GM12878 (cell line): Measurements from ENCODE around the gene SENP3. TPM values are rescaled to one million over a fixed set of nuclear protein-coding genes. Genes with fewer than 3 reads are reported as not detected.

ENCODE experiments used
- ASH2L ChIP-seq: fragments of 300-600, 200-600 bp; sonication (generic); IDR thresholded peaks from 2 replicates; pipeline ENCODE4 v1.6.1; 2017; ENCODE audit warnings: low read depth, mild to moderate bottlenecking, borderline replicate concordance
- BACH1 ChIP-seq: fragments of 450-650 bp; IDR thresholded peaks from 2 replicates; pipeline ENCODE4 v1.6.1; 2017; ENCODE audit warnings: mild to moderate bottlenecking, borderline replicate concordance
- FOS ChIP-seq: IDR thresholded peaks from 3 replicates; pipeline ENCODE4 v1.6.1; 2011; ENCODE audit warnings: borderline replicate concordance; ENCODE audit not compliant: insufficient read length; ENCODE audit errors: extremely low read depth
- HDAC6 ChIP-seq: fragments of 200-600 bp; sonication (generic); IDR thresholded peaks from one replicate; pipeline ENCODE4 v1.8.0; 2017; ENCODE audit warnings: antibody characterized with exemption; ENCODE audit not compliant: unreplicated experiment
- IKZF1 ChIP-seq: fragments of 450-650 bp; conservative IDR thresholded peaks from 2 replicates; pipeline ENCODE4 v1.6.1; 2017; ENCODE audit warnings: antibody characterized with exemption, mild to moderate bottlenecking
- MEF2A ChIP-seq: IDR thresholded peaks from 2 replicates; pipeline ENCODE4 v1.6.1; 2011; ENCODE audit warnings: low read depth, mild to moderate bottlenecking, low read length, moderate library complexity; ENCODE audit not compliant: insufficient read depth
- NBN ChIP-seq: fragments of 450-650 bp; IDR thresholded peaks from 2 replicates; pipeline ENCODE4 v1.6.1; 2016
- NFXL1 ChIP-seq: fragments of 450-650 bp; IDR thresholded peaks from 2 replicates; pipeline ENCODE4 v1.6.1; 2017; ENCODE audit warnings: antibody characterized with exemption, mild to moderate bottlenecking, borderline replicate concordance
- NR2C1 ChIP-seq: fragments of 450-650 bp; IDR thresholded peaks from 2 replicates; pipeline ENCODE4 v1.6.1; 2017; ENCODE audit warnings: antibody characterized with exemption, mild to moderate bottlenecking, moderate library complexity
- POLR2A ChIP-seq: IDR thresholded peaks from 2 replicates; pipeline ENCODE4 v1.6.1; 2011; ENCODE audit warnings: low read depth, mild to moderate bottlenecking, low read length
- RUNX3 ChIP-seq: IDR thresholded peaks from 2 replicates; pipeline ENCODE4 v1.6.1; 2012; ENCODE audit warnings: low read length, inconsistent platforms
- SMAD1 ChIP-seq: fragments of 450-650 bp; IDR thresholded peaks from 2 replicates; pipeline ENCODE4 v1.6.1; 2018; ENCODE audit warnings: mild to moderate bottlenecking, low read depth; ENCODE audit not compliant: partially characterized antibody
- SMAD5 ChIP-seq: IDR thresholded peaks from 2 replicates; pipeline ENCODE4 v1.6.1; 2016; ENCODE audit warnings: antibody characterized with exemption, low read depth
- YBX1 ChIP-seq: fragments of 450-650 bp; IDR thresholded peaks from 2 replicates; pipeline ENCODE4 v1.6.1; 2016; ENCODE audit warnings: antibody characterized with exemption
- polyA plus RNA-seq, 11 experiments: library from polyadenylated mRNA; depleted of rRNA in 4 of 11; unstranded in 6 of 11; stranded (reverse) in 5 of 11; fragments of >200 nt; fragmentation: Nextera tagmentation in 4 of 11; fragmentation: Illumina TruSeq in 1 of 11; extraction: Ambion mirVana in 4 of 11; extraction: Trizol in 1 of 11; gene quantifications; 1 replicate in 1 of 11; 2 replicates in 10 of 11; pipeline versions ENCODE4 v1.2.1 to v1.2.3, GENCODE V29; 2011 to 2016; ENCODE audit warnings: inconsistent platforms in 2 of 11, missing spikeins in 2 of 11, low read depth in 1 of 11
- total RNA-seq, 4 experiments: library from RNA; depleted of rRNA in 3 of 4; stranded (reverse); fragments of >200 nt in 3 of 4; fragmentation: Illumina TruSeq in 1 of 4; extraction: Trizol in 1 of 4; gene quantifications; 2 replicates each; pipeline versions ENCODE4 v1.2.1 to v1.2.3, GENCODE V29; 2013 to 2021
- TF ChIP-seq, protein P1 (sequence below): fragments of 450-650 bp; IDR thresholded peaks from 2 replicates; pipeline ENCODE4 v1.6.1; 2017; ENCODE audit warnings: mild to moderate bottlenecking, moderate library complexity
- TF ChIP-seq, protein P2 (sequence below): fragments of 150-350 bp; IDR thresholded peaks from 2 replicates; pipeline ENCODE4 v1.6.1; 2016; ENCODE audit warnings: low read depth, low read length
- TF ChIP-seq, protein P3 (sequence below): IDR thresholded peaks from 2 replicates; pipeline ENCODE4 v1.6.1; 2011; ENCODE audit warnings: low read depth, mild to moderate bottlenecking, low read length, moderate library complexity, borderline replicate concordance; ENCODE audit errors: extremely low read depth
- TF ChIP-seq, protein P4 (sequence below): IDR thresholded peaks from 2 replicates; pipeline ENCODE4 v1.6.1; 2011; ENCODE audit warnings: borderline replicate concordance, low read depth, mild to moderate bottlenecking, moderate library complexity, mixed read lengths, low read length; ENCODE audit not compliant: insufficient read depth; ENCODE audit errors: extremely low read length
- TF ChIP-seq, protein P5 (sequence below): fragments of 450-650 bp; IDR thresholded peaks from 2 replicates; pipeline ENCODE4 v1.6.1; 2018; ENCODE audit warnings: borderline replicate concordance, mild to moderate bottlenecking; ENCODE audit not compliant: partially characterized antibody

Gene SENP3
- total and polyA plus RNA-seq, 10 of the 15 experiments (the other 5 are each of a cell fraction or from before 2014, with no cell fraction given): 1.8 to 113 (median 72.3) TPM

DNA sequence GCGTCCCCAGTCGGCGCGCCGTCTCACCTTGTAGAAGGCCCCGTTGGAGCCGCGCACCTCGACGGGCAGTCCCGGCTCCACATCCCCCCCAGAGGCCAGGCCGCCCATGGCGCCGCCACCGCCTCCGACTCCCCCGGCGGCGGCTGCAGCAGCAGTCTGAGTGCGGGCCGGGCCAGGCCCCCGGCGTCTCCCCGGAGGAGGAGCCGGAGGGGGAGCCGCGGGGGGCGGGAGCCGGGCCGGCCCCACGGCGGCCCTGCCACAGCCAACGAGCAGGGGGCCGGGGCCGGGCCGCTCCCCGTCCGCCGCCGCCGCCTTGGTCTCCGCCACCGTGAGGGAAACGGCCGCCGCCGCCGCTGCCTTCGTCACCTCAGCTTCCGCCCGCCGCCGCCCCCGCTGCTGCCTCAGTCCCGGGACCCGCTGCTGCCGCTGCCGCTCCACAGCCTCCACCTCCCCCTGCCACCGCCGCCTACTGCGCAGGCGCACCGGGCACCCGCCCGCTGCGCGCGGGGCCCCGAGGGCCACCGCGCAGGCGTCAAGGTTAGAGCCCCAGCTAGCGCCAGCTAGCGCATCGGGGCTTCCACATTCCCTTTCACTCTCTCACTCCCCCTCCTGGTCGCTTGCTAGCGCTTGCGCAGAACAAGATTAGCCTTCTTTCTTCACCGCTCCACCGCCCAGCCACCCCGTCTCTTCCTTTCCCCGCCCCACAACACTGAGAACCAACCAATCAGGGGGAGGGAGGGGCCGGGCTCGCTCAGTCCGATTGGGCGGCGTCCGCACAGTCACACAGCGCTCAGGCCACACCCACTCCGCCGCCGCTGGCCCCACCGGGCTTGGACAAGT lies 52.9 kb downstream of the SENP3 start, which contains the start of gene FXR2 (continued):
- TF ChIP-seq, protein P1, sequence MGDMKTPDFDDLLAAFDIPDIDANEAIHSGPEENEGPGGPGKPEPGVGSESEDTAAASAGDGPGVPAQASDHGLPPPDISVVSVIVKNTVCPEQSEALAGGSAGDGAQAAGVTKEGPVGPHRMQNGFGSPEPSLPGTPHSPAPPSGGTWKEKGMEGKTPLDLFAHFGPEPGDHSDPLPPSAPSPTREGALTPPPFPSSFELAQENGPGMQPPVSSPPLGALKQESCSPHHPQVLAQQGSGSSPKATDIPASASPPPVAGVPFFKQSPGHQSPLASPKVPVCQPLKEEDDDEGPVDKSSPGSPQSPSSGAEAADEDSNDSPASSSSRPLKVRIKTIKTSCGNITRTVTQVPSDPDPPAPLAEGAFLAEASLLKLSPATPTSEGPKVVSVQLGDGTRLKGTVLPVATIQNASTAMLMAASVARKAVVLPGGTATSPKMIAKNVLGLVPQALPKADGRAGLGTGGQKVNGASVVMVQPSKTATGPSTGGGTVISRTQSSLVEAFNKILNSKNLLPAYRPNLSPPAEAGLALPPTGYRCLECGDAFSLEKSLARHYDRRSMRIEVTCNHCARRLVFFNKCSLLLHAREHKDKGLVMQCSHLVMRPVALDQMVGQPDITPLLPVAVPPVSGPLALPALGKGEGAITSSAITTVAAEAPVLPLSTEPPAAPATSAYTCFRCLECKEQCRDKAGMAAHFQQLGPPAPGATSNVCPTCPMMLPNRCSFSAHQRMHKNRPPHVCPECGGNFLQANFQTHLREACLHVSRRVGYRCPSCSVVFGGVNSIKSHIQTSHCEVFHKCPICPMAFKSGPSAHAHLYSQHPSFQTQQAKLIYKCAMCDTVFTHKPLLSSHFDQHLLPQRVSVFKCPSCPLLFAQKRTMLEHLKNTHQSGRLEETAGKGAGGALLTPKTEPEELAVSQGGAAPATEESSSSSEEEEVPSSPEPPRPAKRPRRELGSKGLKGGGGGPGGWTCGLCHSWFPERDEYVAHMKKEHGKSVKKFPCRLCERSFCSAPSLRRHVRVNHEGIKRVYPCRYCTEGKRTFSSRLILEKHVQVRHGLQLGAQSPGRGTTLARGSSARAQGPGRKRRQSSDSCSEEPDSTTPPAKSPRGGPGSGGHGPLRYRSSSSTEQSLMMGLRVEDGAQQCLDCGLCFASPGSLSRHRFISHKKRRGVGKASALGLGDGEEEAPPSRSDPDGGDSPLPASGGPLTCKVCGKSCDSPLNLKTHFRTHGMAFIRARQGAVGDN: peak; percentile 74
- peak; percentile 98 for TF ChIP-seq IKZF1
- TF ChIP-seq NR2C1: no peak
- TF ChIP-seq, protein P2, sequence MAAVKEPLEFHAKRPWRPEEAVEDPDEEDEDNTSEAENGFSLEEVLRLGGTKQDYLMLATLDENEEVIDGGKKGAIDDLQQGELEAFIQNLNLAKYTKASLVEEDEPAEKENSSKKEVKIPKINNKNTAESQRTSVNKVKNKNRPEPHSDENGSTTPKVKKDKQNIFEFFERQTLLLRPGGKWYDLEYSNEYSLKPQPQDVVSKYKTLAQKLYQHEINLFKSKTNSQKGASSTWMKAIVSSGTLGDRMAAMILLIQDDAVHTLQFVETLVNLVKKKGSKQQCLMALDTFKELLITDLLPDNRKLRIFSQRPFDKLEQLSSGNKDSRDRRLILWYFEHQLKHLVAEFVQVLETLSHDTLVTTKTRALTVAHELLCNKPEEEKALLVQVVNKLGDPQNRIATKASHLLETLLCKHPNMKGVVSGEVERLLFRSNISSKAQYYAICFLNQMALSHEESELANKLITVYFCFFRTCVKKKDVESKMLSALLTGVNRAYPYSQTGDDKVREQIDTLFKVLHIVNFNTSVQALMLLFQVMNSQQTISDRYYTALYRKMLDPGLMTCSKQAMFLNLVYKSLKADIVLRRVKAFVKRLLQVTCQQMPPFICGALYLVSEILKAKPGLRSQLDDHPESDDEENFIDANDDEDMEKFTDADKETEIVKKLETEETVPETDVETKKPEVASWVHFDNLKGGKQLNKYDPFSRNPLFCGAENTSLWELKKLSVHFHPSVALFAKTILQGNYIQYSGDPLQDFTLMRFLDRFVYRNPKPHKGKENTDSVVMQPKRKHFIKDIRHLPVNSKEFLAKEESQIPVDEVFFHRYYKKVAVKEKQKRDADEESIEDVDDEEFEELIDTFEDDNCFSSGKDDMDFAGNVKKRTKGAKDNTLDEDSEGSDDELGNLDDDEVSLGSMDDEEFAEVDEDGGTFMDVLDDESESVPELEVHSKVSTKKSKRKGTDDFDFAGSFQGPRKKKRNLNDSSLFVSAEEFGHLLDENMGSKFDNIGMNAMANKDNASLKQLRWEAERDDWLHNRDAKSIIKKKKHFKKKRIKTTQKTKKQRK: no peak
- TF ChIP-seq, protein P3, sequence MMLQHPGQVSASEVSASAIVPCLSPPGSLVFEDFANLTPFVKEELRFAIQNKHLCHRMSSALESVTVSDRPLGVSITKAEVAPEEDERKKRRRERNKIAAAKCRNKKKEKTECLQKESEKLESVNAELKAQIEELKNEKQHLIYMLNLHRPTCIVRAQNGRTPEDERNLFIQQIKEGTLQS: no peak
- TF ChIP-seq YBX1: no peak
- TF ChIP-seq, protein P4, sequence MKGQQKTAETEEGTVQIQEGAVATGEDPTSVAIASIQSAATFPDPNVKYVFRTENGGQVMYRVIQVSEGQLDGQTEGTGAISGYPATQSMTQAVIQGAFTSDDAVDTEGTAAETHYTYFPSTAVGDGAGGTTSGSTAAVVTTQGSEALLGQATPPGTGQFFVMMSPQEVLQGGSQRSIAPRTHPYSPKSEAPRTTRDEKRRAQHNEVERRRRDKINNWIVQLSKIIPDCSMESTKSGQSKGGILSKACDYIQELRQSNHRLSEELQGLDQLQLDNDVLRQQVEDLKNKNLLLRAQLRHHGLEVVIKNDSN: no peak
- peak; percentile 31 for TF ChIP-seq FOS
- no peak for TF ChIP-seq MEF2A
- peak; percentile 85 for TF ChIP-seq BACH1
- no peak for TF ChIP-seq SMAD1
- no peak for TF ChIP-seq NBN
- TF ChIP-seq, protein P5, sequence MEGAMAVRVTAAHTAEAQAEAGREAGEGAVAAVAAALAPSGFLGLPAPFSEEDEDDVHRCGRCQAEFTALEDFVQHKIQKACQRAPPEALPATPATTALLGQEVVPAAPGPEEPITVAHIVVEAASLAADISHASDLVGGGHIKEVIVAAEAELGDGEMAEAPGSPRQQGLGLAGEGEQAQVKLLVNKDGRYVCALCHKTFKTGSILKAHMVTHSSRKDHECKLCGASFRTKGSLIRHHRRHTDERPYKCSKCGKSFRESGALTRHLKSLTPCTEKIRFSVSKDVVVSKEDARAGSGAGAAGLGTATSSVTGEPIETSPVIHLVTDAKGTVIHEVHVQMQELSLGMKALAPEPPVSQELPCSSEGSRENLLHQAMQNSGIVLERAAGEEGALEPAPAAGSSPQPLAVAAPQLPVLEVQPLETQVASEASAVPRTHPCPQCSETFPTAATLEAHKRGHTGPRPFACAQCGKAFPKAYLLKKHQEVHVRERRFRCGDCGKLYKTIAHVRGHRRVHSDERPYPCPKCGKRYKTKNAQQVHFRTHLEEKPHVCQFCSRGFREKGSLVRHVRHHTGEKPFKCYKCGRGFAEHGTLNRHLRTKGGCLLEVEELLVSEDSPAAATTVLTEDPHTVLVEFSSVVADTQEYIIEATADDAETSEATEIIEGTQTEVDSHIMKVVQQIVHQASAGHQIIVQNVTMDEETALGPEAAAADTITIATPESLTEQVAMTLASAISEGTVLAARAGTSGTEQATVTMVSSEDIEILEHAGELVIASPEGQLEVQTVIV: no peak
- TF ChIP-seq RUNX3: no peak
- TF ChIP-seq HDAC6: no peak
- no peak for TF ChIP-seq SMAD5
- peak; percentile 33; the same call in 1 of the 2 replicates for TF ChIP-seq ASH2L
- peak; percentile 77 for TF ChIP-seq POLR2A
- TF ChIP-seq NFXL1: no peak
